Adrenal gland (tissue), 5 donors: Measurements from ENCODE around the gene KIF6.

Experiments
- CTCF ChIP-seq, 6 experiments: fragments of 450-650 bp in 4 of 6; fragments of 200-600 bp in 2 of 6; sonication (generic) in 1 of 6; IDR thresholded peaks; 1 replicate in 5 of 6; 2 replicates in 1 of 6; pipeline versions ENCODE4 v1.5.1 to v1.8.0; 2016 to 2021; ENCODE audit warnings: antibody characterized with exemption in 6 of 6, mild to moderate bottlenecking in 2 of 6, moderate library complexity in 1 of 6
- POLR2A ChIP-seq, 2 donors: fragments of 450-650 bp; IDR thresholded peaks; one replicate each; pipeline ENCODE4 v1.6.1; 2017; ENCODE audit warnings: antibody characterized with exemption in 2 of 2, mild to moderate bottlenecking in 2 of 2, moderate library complexity in 1 of 2
- donor health status: DM: no; HTN: no; CAD: no.

DNA sequence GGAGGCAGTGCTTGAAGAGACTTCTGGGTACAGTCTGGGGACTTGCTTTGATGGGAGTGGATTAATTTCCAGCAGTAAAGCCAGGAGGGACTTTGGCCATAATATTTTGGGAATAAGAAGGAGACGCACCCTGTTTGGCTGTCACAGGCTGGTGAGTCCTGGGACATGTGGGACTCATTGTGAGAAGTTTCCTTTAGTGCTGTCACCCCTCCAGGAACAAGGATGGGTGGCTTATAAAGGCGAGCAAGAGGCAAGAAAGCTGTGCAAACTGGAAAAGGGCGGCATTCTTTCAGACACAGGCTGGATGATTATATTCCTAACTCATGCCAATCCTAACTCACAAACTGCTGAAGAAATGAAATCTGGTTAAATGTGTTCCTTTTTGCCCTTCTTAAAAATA is 325.2 kb downstream of the KIF6 start:
- no peak for TF ChIP-seq POLR2A (IDR thresholded peaks at IDR 0.05)
- no peak for TF ChIP-seq CTCF (IDR thresholded peaks at IDR 0.05)
